Body of pancreas (tissue), 4 donors: ENCODE measurements around the gene SIRPB2. TPM values are rescaled to one million over a fixed set of nuclear protein-coding genes. Genes with fewer than 3 reads are reported as not detected.

Source experiments
- ATAC-seq: fragments of 150-250 bp; one replicate; pipeline ENCODE4 v1.9.1; 2016
- DNase-seq, 4 donors: peaks; one replicate each; pipeline ENCODE4 v3.0.0-alpha.2; 2019
- H3K27ac ChIP-seq, 4 donors: fragments of 200-600 bp; sonication (generic); 1 replicate in 3 of 4; 2 replicates in 1 of 4; pipeline versions ENCODE4 v1.5.1 to v1.6.1; 2016 to 2019; ENCODE audit warnings: mild to moderate bottlenecking in 1 of 4, mixed read lengths in 1 of 4, moderate library complexity in 1 of 4
- H3K27me3 ChIP-seq, 2 donors: fragments of 200-600 bp; sonication (generic); one replicate each; pipeline ENCODE4 v1.6.0; 2016; ENCODE audit warnings: mild to moderate bottlenecking in 1 of 2
- H3K36me3 ChIP-seq, 2 donors: fragments of 200-600 bp; sonication (generic); replicated peaks in 1 of 2; 2 replicates each; pipeline ENCODE4 v1.5.1; 2016; ENCODE audit warnings: low read depth in 2 of 2; ENCODE audit not compliant: insufficient read depth in 1 of 2
- H3K4me1 ChIP-seq: fragments of 200-600 bp; sonication (generic); one replicate; pipeline ENCODE4 v1.6.0; 2016
- H3K4me3 ChIP-seq, 2 donors: fragments of 200-600 bp; sonication (generic); 1 replicate in 1 of 2; 2 replicates in 1 of 2; pipeline ENCODE4 v1.5.1; 2016 to 2019
- H3K9me3 ChIP-seq, 3 donors: fragments of 200-600 bp; sonication (generic); 1 replicate in 2 of 3; 2 replicates in 1 of 3; pipeline ENCODE4 v1.5.1; 2016
- POLR2A ChIP-seq, 3 donors: fragments of 450-650 bp; IDR thresholded peaks; one replicate each; pipeline ENCODE4 v1.6.1; 2016; ENCODE audit warnings: antibody characterized with exemption in 3 of 3, mild to moderate bottlenecking in 2 of 3
- WGBS, 2 donors: methylation state at CpG; one replicate each; pipeline ENCODE4 v1.1.5; 2017; 5-methylcytosine and 5-hydroxymethylcytosine counted together
- intact Hi-C: fragments of 100-400 bp; cut with DNase I; formaldehyde crosslinking; loops from one replicate; pipeline ENCODE4 v1.15.1; 2023
- total RNA-seq, 2 donors: library from RNA; depleted of rRNA; stranded (reverse); fragments of >200 nt; gene quantifications; one replicate each; pipeline ENCODE4 v1.1.0, GENCODE V29; 2016
- TF ChIP-seq, protein P1 (sequence below), 7 experiments: fragments of 450-650 bp in 4 of 7; fragments of 200-600 bp in 3 of 7; sonication (generic) in 3 of 7; IDR thresholded peaks; one replicate each; pipeline ENCODE4 v1.5.1; 2016 to 2019; ENCODE audit warnings: antibody characterized with exemption in 7 of 7

The SIRPB2 gene
- total RNA-seq, 2 donors from 2014 or later: 0.33 to 2.3 TPM

DNA sequence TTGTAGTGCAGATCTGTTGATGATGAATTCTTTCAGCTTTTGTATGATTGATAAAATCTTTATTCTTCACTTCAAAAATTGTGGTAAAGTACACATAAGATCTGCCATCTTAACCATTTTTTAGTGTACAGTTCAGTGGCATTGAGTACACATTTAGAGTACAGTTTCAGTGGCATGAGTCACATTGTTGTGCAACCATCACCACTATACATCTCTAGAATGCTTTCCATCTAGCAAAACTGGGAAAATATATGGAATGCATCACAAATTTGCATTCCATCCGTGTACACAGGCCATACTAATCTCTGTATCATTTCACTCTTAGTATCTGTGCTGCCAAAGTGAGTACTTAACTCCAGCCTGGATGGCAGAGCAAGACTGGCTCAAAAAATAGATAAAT is 37.6 kb upstream of the SIRPB2 start:
- DNase-seq: no peak
- no peak for TF ChIP-seq POLR2A (IDR thresholded peaks at IDR 0.05)
- WGBS, 2 donors: 12 to 15% methylated on average over 1 of the region's 1 CpG
- Histone ChIP-seq H3K27ac (no peak overlapping the region), H3K9me3 (no peaks in the 10 kb centered on the region), H3K4me1 (no peaks in the 10 kb centered on the region), H3K4me3 (no peak overlapping the region), H3K36me3 (no peaks in the 10 kb centered on the region), H3K27me3 (peaks cover 0 to 5% of the 10 kb centered on the region in 2 donors)
- intact Hi-C loops: no loop called here
- no peak for ATAC-seq

DNA sequence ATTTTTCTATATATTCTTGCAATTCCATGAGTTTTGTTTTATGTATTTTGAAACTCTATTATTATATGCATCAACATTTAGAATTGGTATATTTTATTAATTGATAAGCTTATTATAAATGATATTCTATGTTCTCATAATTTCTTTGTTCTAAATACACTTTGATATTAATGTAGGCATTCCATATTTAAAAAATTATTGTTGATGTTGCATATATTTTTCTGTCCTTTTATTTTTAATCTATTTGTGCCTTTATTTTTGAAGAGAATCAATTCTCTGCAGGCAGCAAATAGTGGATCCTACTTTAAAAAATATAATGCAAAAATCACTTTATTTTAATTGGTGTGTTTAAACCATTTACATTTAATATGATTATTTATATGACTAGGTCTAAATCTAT is 36.7 kb upstream of the SIRPB2 start:
- no peak for TF ChIP-seq POLR2A (IDR thresholded peaks at IDR 0.05)
- TF ChIP-seq, protein P1, sequence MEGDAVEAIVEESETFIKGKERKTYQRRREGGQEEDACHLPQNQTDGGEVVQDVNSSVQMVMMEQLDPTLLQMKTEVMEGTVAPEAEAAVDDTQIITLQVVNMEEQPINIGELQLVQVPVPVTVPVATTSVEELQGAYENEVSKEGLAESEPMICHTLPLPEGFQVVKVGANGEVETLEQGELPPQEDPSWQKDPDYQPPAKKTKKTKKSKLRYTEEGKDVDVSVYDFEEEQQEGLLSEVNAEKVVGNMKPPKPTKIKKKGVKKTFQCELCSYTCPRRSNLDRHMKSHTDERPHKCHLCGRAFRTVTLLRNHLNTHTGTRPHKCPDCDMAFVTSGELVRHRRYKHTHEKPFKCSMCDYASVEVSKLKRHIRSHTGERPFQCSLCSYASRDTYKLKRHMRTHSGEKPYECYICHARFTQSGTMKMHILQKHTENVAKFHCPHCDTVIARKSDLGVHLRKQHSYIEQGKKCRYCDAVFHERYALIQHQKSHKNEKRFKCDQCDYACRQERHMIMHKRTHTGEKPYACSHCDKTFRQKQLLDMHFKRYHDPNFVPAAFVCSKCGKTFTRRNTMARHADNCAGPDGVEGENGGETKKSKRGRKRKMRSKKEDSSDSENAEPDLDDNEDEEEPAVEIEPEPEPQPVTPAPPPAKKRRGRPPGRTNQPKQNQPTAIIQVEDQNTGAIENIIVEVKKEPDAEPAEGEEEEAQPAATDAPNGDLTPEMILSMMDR (IDR thresholded peaks at IDR 0.05): no peak
- H3K27ac ChIP-seq: no peak overlapping the region
- H3K36me3 ChIP-seq: no peaks in the 10 kb centered on the region
- no peaks in the 10 kb centered on the region for H3K9me3 ChIP-seq
- intact Hi-C loops: no loop called here
- peaks cover 0 to 5% of the 10 kb centered on the region in 2 donors for H3K27me3 ChIP-seq
- H3K4me3 ChIP-seq: no peak overlapping the region
- DNase-seq: no peak
- no peaks in the 10 kb centered on the region for H3K4me1 ChIP-seq
- no peak for ATAC-seq

DNA sequence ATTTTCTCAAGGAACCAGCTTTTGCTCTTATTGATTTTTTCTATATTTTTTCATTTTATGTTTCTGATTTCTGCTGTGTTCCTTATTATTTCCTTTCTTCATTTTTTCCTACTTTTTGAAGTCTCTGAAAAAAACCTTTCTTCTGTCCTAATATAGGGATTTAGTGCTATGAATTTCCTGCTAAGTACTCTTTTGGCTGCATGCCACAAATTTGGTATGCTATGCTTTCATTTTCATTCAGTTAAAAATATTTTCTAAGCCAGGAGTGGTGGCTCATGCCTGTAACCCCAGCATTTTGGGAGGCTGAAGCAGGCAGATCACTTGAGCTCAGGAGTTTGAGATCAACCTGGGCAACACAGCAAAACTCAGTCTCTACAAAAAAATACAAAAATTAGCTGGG is 35.7 kb upstream of the SIRPB2 start:
- H3K36me3 ChIP-seq: no peaks in the 10 kb centered on the region
- peaks cover 0 to 4% of the 10 kb centered on the region in 2 donors for H3K27me3 ChIP-seq
- no peak for TF ChIP-seq POLR2A (IDR thresholded peaks at IDR 0.05)
- TF ChIP-seq, protein P1 (IDR thresholded peaks at IDR 0.05): no peak
- intact Hi-C loops: no loop called here
- ATAC-seq: no peak
- H3K9me3 ChIP-seq: no peaks in the 10 kb centered on the region
- DNase-seq: no peak
- H3K4me3 ChIP-seq: no peak overlapping the region
- H3K27ac ChIP-seq: no peak overlapping the region
- H3K4me1 ChIP-seq: no peaks in the 10 kb centered on the region

DNA sequence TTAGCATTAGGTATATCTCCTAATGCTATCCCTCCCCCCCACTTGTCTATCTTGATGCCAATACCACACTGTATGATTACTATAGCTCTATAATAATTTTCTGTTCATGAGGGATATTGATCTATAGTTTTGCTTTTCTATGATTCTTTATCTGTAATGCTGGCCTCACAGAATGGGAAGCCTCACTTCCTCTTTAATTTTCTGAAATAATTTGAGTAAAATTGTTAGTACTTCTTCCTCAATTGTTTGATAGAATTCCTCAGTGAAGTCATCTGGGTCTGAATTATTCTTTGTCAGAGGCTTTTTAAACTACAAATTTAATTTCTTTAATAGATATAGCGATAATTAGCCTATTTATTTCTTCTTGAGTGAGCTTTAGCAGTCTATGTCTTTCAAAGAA is 35.1 kb upstream of the SIRPB2 start:
- TF ChIP-seq, protein P1 (IDR thresholded peaks at IDR 0.05): no peak
- TF ChIP-seq POLR2A (IDR thresholded peaks at IDR 0.05): no peak
- Histone ChIP-seq H3K27me3 (no peaks in the 10 kb centered on the region), H3K27ac (no peak overlapping the region), H3K9me3 (no peaks in the 10 kb centered on the region), H3K4me1 (no peaks in the 10 kb centered on the region), H3K36me3 (no peaks in the 10 kb centered on the region), H3K4me3 (no peak overlapping the region)
- ATAC-seq (no peak), DNase-seq (no peak)
- WGBS, 2 donors: 65 to 66% methylated on average over 1 of the region's 1 CpG
- intact Hi-C loops: no loop called here

DNA sequence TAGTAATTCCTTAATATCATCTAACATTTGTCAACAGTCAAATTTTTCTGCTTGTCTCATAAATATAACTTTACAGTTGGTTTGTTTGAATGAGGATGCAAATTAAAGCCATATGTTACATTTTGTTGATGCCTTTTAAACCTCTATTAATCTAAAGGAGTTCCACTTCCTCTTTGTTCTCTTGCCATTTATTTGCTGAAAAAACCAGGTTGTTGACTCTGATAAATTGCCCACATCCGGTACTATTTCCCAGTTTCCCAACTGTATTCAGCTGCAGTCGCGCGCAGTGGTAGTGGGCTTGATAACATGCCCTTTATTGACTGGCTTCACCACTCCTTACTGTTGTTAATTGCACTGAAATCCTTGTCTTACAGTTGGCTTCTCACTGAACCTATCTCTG is 32.8 kb upstream of the SIRPB2 start:
- no peaks in the 10 kb centered on the region for H3K9me3 ChIP-seq
- TF ChIP-seq POLR2A (IDR thresholded peaks at IDR 0.05): no peak
- TF ChIP-seq, protein P1 (IDR thresholded peaks at IDR 0.05): no peak
- intact Hi-C loops: no loop called here
- ATAC-seq (no peak), DNase-seq (no peak)
- H3K27ac ChIP-seq: no peak overlapping the region
- H3K36me3 ChIP-seq: no peaks in the 10 kb centered on the region
- H3K4me3 ChIP-seq: no peak overlapping the region
- 11 to 18% methylated on average over 4 of the region's 4 CpGs for WGBS, 2 donors
- H3K4me1 ChIP-seq: no peaks in the 10 kb centered on the region
- no peaks in the 10 kb centered on the region for H3K27me3 ChIP-seq
